Gastrocnemius medialis (tissue), 4 donors: ENCODE results near the gene TMEM267.

Source experiments
- POLR2A ChIP-seq, 2 donors: fragments of 450-650 bp; IDR thresholded peaks; one replicate each; pipeline ENCODE4 v1.6.1; 2017; ENCODE audit warnings: antibody characterized with exemption in 2 of 2, mild to moderate bottlenecking in 2 of 2, moderate library complexity in 2 of 2
- TF ChIP-seq, protein P1 (sequence below), 5 experiments: fragments of 450-650 bp in 3 of 5; fragments of 200-600 bp in 2 of 5; sonication (generic) in 2 of 5; IDR thresholded peaks in 4 of 5; conservative IDR thresholded peaks in 1 of 5; 1 replicate in 4 of 5; 2 replicates in 1 of 5; pipeline ENCODE4 v1.5.1; 2016 to 2019; ENCODE audit warnings: antibody characterized with exemption in 5 of 5, mild to moderate bottlenecking in 3 of 5, moderate library complexity in 3 of 5

GRCh38 chr5:43420241-43420640, 63.4 kb downstream of the TMEM267 start:
- TF ChIP-seq, protein P1, sequence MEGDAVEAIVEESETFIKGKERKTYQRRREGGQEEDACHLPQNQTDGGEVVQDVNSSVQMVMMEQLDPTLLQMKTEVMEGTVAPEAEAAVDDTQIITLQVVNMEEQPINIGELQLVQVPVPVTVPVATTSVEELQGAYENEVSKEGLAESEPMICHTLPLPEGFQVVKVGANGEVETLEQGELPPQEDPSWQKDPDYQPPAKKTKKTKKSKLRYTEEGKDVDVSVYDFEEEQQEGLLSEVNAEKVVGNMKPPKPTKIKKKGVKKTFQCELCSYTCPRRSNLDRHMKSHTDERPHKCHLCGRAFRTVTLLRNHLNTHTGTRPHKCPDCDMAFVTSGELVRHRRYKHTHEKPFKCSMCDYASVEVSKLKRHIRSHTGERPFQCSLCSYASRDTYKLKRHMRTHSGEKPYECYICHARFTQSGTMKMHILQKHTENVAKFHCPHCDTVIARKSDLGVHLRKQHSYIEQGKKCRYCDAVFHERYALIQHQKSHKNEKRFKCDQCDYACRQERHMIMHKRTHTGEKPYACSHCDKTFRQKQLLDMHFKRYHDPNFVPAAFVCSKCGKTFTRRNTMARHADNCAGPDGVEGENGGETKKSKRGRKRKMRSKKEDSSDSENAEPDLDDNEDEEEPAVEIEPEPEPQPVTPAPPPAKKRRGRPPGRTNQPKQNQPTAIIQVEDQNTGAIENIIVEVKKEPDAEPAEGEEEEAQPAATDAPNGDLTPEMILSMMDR (IDR thresholded peaks at IDR 0.05 in 4 of 5, conservative IDR thresholded peaks at IDR 0.05 in 1 of 5), result no peak
- no peak for TF ChIP-seq POLR2A (IDR thresholded peaks at IDR 0.05)
